Neural crest cell (in vitro differentiated cells): ENCODE measurements around the gene MEF2C. TPM values are rescaled to one million over a fixed set of nuclear protein-coding genes. Genes with fewer than 3 reads are reported as not detected.
"Not testable (repeated sequence)": the region's sequence is repeated elsewhere in the genome, so short reads cannot be mapped to it uniquely, and the experiment has no call there.

Experiments used
- DNase-seq: peaks from one replicate; pipeline ENCODE4 v3.0.0; 2021; ENCODE audit warnings: low read depth, mixed read lengths, low spot score
- H3K27ac Mint-ChIP-seq: one replicate; pipeline ENCODE4 v1.8.0; 2021; ENCODE audit warnings: mild to moderate bottlenecking, mixed read lengths; ENCODE audit not compliant: unreplicated experiment
- H3K27me3 Mint-ChIP-seq: 2 replicates; pipeline ENCODE4 v1.8.0; 2021; ENCODE audit warnings: low read depth, mild to moderate bottlenecking, mixed read lengths
- H3K36me3 Mint-ChIP-seq: 2 replicates; pipeline ENCODE4 v1.8.0; 2021; ENCODE audit warnings: low read depth, mild to moderate bottlenecking, mixed read lengths
- H3K4me1 Mint-ChIP-seq: 2 replicates; pipeline ENCODE4 v1.8.0; 2021; ENCODE audit warnings: mixed read lengths
- H3K4me3 Mint-ChIP-seq: one replicate; pipeline ENCODE4 v1.8.0; 2021; ENCODE audit warnings: mild to moderate bottlenecking, mixed read lengths
- H3K9me3 Mint-ChIP-seq: 2 replicates; pipeline ENCODE4 v1.8.0; 2021; ENCODE audit warnings: mixed read lengths
- total RNA-seq: library from RNA; stranded (reverse); gene quantifications from 2 replicates; pipeline ENCODE4 v1.2.1, GENCODE V29; 2021
- TF ChIP-seq, protein P1 (sequence below): fragments of 200-600 bp; sonication (generic); conservative IDR thresholded peaks from 2 replicates; pipeline ENCODE4 v1.5.0; 2021; ENCODE audit warnings: antibody characterized with exemption, mild to moderate bottlenecking

The MEF2C gene
- total RNA-seq, 1 donor from 2014 or later = 46.0 TPM

DNA sequence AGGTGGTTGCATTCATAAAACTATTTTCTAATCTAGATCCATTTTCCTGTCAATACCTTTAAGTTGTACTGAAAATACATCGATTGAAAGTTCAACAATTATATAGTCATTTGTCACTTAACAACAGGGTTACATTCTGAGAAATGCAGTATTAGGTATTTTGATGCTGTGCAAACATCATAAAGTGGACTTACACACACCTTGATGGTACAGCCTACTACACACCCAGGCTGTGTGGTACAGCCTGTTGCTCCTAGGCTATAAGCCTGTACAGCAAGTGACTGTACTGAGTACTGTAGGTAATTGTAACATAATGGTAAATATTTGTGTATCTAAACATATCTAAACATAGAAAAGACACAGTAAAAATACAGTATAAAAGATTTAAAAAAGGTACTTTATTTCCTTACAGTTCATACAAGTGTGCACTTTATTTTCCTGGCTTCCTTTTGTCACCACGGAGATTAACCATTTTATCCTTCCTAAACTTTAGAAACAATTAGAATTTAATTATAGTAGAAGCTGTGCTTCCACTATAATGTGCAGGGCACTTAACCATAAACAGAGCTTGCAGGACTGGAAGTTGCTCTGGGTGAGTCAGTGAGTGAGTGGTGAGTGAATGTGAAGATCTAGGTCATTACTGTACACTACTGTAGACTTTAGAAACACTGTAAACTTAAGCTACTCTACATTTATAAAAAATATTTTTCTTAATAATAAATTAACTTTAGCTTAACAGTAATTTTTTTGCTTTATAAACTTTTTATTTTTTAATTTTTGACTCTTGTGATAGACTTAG lies 42.9 kb upstream of the MEF2C start:
- no peak overlapping the region for H3K27ac Mint-ChIP-seq
- TF ChIP-seq, protein P1, sequence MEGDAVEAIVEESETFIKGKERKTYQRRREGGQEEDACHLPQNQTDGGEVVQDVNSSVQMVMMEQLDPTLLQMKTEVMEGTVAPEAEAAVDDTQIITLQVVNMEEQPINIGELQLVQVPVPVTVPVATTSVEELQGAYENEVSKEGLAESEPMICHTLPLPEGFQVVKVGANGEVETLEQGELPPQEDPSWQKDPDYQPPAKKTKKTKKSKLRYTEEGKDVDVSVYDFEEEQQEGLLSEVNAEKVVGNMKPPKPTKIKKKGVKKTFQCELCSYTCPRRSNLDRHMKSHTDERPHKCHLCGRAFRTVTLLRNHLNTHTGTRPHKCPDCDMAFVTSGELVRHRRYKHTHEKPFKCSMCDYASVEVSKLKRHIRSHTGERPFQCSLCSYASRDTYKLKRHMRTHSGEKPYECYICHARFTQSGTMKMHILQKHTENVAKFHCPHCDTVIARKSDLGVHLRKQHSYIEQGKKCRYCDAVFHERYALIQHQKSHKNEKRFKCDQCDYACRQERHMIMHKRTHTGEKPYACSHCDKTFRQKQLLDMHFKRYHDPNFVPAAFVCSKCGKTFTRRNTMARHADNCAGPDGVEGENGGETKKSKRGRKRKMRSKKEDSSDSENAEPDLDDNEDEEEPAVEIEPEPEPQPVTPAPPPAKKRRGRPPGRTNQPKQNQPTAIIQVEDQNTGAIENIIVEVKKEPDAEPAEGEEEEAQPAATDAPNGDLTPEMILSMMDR = no peak
- H3K36me3 Mint-ChIP-seq = no peaks in the 10 kb centered on the region

GRCh38 chr5:88924330-88924657 lies 41.3 kb upstream of the MEF2C start:
- TF ChIP-seq, protein P1 = no peak
- no peak overlapping the region for H3K4me3 Mint-ChIP-seq
- no peaks in the 10 kb centered on the region for H3K4me1 Mint-ChIP-seq
- no peak for DNase-seq
- H3K27me3 Mint-ChIP-seq = no peaks in the 10 kb centered on the region
- no peaks in the 10 kb centered on the region for H3K9me3 Mint-ChIP-seq
- H3K36me3 Mint-ChIP-seq = no peaks in the 10 kb centered on the region
- no peak overlapping the region for H3K27ac Mint-ChIP-seq

More for the DNA sequence above, 42.9 kb upstream of the MEF2C start:
- H3K4me1 Mint-ChIP-seq = no peaks in the 10 kb centered on the region
- no peak overlapping the region for H3K4me3 Mint-ChIP-seq
- H3K27me3 Mint-ChIP-seq = no peaks in the 10 kb centered on the region
- no peaks in the 10 kb centered on the region for H3K9me3 Mint-ChIP-seq
- no peak for DNase-seq

DNA sequence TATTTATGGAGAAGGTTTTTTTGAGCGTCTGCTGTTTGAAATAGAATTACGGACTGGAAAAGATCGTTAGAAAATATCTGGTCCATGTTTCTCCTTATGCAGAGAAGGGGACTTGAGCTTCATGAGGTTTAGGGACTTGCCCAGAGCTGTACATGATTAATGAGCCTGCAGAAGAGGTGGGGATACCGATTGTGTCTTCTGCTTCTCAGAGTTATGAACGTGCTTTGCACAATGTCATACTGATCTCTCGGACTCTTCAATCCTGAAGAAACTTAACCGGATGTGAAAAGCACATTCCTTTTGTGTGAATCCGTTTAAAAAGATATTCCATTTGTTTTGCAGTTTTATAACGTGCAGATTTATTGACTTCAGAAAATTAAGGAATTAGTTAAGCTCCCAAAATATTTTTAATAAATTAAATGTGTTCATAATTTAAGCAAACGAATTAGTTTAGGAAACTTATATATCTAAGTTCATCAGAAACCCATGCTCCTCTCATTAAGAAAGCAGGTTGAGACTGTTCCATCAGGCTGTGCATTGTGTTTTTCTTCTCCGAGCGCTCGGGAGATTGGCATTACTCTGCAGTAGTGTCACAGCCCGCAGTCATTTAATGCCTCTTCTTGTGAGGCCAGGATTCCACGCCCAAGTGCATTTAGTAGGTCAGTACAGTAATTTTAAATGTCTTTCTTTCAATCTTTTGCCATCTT lies 40.8 kb upstream of the MEF2C start:
- TF ChIP-seq, protein P1 = no peak
- Mint-ChIP-seq H3K36me3 (no peaks in the 10 kb centered on the region), H3K4me3 (no peak overlapping the region), H3K4me1 (no peaks in the 10 kb centered on the region), H3K27me3 (no peaks in the 10 kb centered on the region), H3K9me3 (no peaks in the 10 kb centered on the region), H3K27ac (no peak overlapping the region)
- DNase-seq = no peak

DNA sequence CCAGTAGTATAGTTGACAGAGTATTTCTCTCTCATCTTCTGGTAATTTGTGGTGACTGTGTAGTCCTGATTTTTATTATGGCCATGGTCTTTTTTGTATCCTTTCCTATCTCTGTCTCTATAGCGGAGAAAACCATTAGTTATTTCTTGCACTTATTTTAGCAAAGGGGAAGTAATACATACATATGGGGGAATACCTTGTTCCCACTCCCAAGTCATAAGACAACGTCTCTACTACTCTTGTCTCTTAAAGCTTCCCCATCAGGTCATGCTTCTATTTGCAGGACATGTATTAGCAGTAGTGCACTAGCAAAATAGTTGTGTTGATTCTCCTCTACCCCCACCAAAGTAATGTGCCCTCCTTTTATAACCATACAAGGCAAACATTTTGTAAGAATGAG lies 29.8 kb upstream of the MEF2C start:
- H3K36me3 Mint-ChIP-seq, H3K4me3 Mint-ChIP-seq, DNase-seq, H3K27ac Mint-ChIP-seq, H3K4me1 Mint-ChIP-seq, H3K27me3 Mint-ChIP-seq, H3K9me3 Mint-ChIP-seq: not testable (repeated sequence)

- not testable (repeated sequence) for H3K27ac Mint-ChIP-seq, H3K36me3 Mint-ChIP-seq, H3K9me3 Mint-ChIP-seq, H3K27me3 Mint-ChIP-seq, H3K4me1 Mint-ChIP-seq, H3K4me3 Mint-ChIP-seq, DNase-seq
Observed at GRCh38 chr5:88911059-88911572, 28.1 kb upstream of the MEF2C start.

DNA sequence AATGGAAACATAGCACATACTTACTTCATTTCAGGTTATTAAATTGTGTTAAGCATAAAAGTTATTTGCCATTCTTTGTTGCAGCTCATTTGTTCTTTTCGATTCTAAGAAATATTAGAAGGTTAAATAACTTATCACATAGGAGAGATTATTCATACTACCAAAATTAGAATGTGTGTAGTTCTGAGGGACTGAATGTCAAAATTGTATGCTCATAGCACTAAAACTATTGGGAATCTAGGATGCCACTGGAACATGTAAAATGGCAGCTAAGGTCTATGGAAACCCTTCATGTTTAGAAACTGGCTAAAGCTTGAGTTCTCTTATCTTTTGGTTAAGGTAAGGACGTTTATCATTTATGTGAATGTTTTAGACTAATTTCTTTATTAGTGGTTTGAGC lies 21.5 kb upstream of the MEF2C start:
- not testable (repeated sequence) for DNase-seq, H3K36me3 Mint-ChIP-seq, H3K4me1 Mint-ChIP-seq, H3K27me3 Mint-ChIP-seq, H3K4me3 Mint-ChIP-seq, H3K27ac Mint-ChIP-seq, H3K9me3 Mint-ChIP-seq

GRCh38 chr5:88903966-88904365 lies 21.0 kb upstream of the MEF2C start:
- H3K36me3 Mint-ChIP-seq, H3K27me3 Mint-ChIP-seq, H3K4me1 Mint-ChIP-seq, DNase-seq, H3K9me3 Mint-ChIP-seq, H3K4me3 Mint-ChIP-seq, H3K27ac Mint-ChIP-seq: not testable (repeated sequence)

GRCh38 chr5:88901077-88901476 lies 18.1 kb upstream of the MEF2C start:
- not testable (repeated sequence) for H3K9me3 Mint-ChIP-seq, H3K27me3 Mint-ChIP-seq, DNase-seq

More at GRCh38 chr5:88901077-88901476, 18.1 kb upstream of the MEF2C start:
- not testable (repeated sequence) for H3K4me3 Mint-ChIP-seq, H3K27ac Mint-ChIP-seq, H3K4me1 Mint-ChIP-seq, H3K36me3 Mint-ChIP-seq
